ENCODE results near the gene CHD5.

Gene CHD5

DNA sequence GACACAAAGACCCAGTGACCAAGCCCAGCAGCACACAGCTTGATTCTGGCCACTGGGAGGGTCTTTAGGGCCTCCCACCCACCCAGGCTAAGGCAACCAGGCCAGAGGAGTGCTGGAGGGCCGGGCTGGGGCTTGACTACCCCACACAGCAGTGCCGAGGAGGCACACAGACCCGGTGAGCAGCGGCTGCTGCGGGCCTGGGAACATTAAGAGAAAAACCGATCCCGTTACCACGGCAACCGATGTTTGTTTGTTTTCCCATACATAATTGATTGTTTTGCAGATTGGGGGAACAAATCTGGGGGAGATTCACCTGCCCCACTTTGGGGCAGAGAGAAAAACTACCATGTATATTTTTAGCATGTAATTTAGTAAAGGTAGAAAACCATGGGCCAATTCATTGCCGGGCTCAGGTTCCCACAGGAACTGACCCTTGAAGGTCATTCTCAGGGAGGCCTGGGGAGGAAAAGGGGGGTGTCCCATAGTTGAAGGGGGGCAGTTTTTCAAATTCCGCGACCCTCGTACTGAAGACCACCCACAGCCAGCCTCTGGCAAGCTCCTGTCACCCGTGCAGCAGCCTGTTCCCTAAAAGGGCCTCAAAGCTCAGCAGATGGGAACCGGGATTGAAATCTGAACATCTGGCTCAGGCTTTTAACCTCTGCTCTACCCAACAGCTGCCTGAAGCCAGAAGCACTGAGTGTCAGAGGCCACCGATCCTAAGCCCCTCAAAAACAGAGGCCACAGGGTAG is 35.3 kb downstream of the CHD5 start:
- no peak overlapping the region for H3K27ac ChIP-seq (ENCODE audit: insufficient read depth, low read length, poor library complexity, severe bottlenecking)
- peaks cover 3% of the 10 kb centered on the region for H3K4me1 ChIP-seq (ENCODE audit: control insufficient read depth, insufficient read depth, low read length, poor library complexity, severe bottlenecking)
- peaks cover 2% of the 10 kb centered on the region for H3K27me3 ChIP-seq (replicated peaks; ENCODE audit: control insufficient read depth, insufficient read depth, low read length, poor library complexity, severe bottlenecking)
- no peak overlapping the region for H3K4me3 ChIP-seq (ENCODE audit: insufficient read depth, low read depth, low read length, poor library complexity, severe bottlenecking)
- H3K9me3 ChIP-seq (ENCODE audit: control insufficient read depth, low read length), result no peaks in the 10 kb centered on the region
- H3K36me3 ChIP-seq (ENCODE audit: control insufficient read depth, insufficient read depth, low read length), result no peaks in the 10 kb centered on the region
- DNase-seq, result no peak

DNA sequence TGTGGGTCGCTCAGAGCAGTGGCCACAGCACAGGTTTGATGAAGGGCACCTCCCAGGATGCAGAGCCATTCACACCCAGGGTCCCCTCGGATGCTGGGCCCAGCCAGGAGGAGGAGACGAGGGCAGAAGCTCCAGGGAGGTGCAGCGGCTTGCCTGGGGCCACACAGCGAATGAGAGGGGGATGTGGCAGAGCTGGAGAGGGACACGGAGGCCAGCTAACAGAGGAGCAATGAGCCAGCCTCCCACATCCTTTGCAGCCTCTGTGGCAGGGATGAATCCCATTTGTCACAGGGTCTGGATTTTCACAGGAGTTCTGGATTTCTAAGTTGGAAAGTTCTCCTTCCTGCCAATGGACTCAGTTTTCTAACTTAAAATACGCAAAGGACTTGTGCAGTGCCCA is 35.9 kb downstream of the CHD5 start:
- H3K9me3 ChIP-seq (ENCODE audit: control insufficient read depth, low read length), result no peaks in the 10 kb centered on the region
- H3K4me3 ChIP-seq (ENCODE audit: insufficient read depth, low read depth, low read length, poor library complexity, severe bottlenecking), result no peak overlapping the region
- no peak for DNase-seq
- H3K36me3 ChIP-seq (ENCODE audit: control insufficient read depth, insufficient read depth, low read length), result no peaks in the 10 kb centered on the region
- H3K4me1 ChIP-seq (ENCODE audit: control insufficient read depth, insufficient read depth, low read length, poor library complexity, severe bottlenecking), result peaks cover 3% of the 10 kb centered on the region
- peaks cover 2% of the 10 kb centered on the region for H3K27me3 ChIP-seq (replicated peaks; ENCODE audit: control insufficient read depth, insufficient read depth, low read length, poor library complexity, severe bottlenecking)
- H3K27ac ChIP-seq (ENCODE audit: insufficient read depth, low read length, poor library complexity, severe bottlenecking), result no peak overlapping the region

DNA sequence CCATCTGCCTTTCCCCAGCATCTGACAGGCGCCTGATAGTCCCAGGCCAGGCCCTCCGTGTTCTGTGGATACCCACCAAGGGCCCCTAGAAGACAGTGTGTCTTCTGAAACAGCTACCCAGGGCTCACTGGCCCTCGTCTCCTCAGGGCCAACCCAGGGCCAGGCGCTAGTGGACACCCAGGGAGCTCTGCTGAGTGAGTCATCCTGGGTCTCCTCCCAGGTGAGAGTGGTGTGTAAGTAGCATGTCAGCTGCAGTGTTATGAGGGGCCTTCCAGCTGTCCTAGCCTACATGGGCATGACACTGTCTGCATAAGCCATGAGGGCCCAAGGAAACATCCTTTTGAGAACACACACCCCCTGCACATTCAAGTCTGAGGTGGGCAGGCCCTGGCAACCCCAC is 36.7 kb downstream of the CHD5 start:
- Histone ChIP-seq H3K4me1 (ENCODE audit: control insufficient read depth, insufficient read depth, low read length, poor library complexity, severe bottlenecking) (no peaks in the 10 kb centered on the region), H3K27ac (ENCODE audit: insufficient read depth, low read length, poor library complexity, severe bottlenecking) (no peak overlapping the region), H3K27me3 (replicated peaks; ENCODE audit: control insufficient read depth, insufficient read depth, low read length, poor library complexity, severe bottlenecking) (peaks cover 2% of the 10 kb centered on the region), H3K4me3 (ENCODE audit: insufficient read depth, low read depth, low read length, poor library complexity, severe bottlenecking) (no peak overlapping the region), H3K36me3 (ENCODE audit: control insufficient read depth, insufficient read depth, low read length) (no peaks in the 10 kb centered on the region), H3K9me3 (ENCODE audit: control insufficient read depth, low read length) (no peaks in the 10 kb centered on the region)
- no peak for DNase-seq

DNA sequence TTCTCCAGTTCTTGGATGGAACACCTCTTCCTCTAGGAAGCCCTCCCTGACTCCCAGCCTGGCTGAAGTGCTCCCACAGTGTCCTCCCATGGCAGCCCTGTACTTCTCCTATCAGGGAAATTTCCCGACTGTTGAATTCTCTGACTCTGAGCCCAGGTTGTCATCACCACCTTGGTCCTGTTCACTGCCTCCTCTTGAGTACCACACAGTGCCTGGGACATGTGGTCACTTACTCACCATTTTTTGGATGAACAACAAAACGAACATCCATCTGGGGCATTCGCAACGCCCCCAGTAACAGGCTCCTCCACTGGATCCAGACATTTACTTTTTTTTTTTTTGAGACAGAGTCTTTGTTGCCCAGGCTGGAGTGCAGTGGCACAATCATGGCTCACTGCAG is 37.4 kb downstream of the CHD5 start:
- H3K27ac ChIP-seq (ENCODE audit: insufficient read depth, low read length, poor library complexity, severe bottlenecking), result no peak overlapping the region
- no peaks in the 10 kb centered on the region for H3K27me3 ChIP-seq (replicated peaks; ENCODE audit: control insufficient read depth, insufficient read depth, low read length, poor library complexity, severe bottlenecking)
- no peaks in the 10 kb centered on the region for H3K9me3 ChIP-seq (ENCODE audit: control insufficient read depth, low read length)
- no peak overlapping the region for H3K4me3 ChIP-seq (ENCODE audit: insufficient read depth, low read depth, low read length, poor library complexity, severe bottlenecking)
- H3K36me3 ChIP-seq (ENCODE audit: control insufficient read depth, insufficient read depth, low read length), result no peaks in the 10 kb centered on the region
- no peaks in the 10 kb centered on the region for H3K4me1 ChIP-seq (ENCODE audit: control insufficient read depth, insufficient read depth, low read length, poor library complexity, severe bottlenecking)
- DNase-seq, result no peak

- Histone ChIP-seq H3K4me1 (ENCODE audit: control insufficient read depth, insufficient read depth, low read length, poor library complexity, severe bottlenecking) (no peaks in the 10 kb centered on the region), H3K36me3 (ENCODE audit: control insufficient read depth, insufficient read depth, low read length) (no peaks in the 10 kb centered on the region), H3K27ac (ENCODE audit: insufficient read depth, low read length, poor library complexity, severe bottlenecking) (no peak overlapping the region), H3K27me3 (replicated peaks; ENCODE audit: control insufficient read depth, insufficient read depth, low read length, poor library complexity, severe bottlenecking) (no peaks in the 10 kb centered on the region), H3K9me3 (ENCODE audit: control insufficient read depth, low read length) (no peaks in the 10 kb centered on the region), H3K4me3 (ENCODE audit: insufficient read depth, low read depth, low read length, poor library complexity, severe bottlenecking) (no peak overlapping the region)
- no peak for DNase-seq
Observed at GRCh38 chr1:6142036-6142621, 38.0 kb downstream of the CHD5 start.

GRCh38 chr1:6141592-6141991 is 38.5 kb downstream of the CHD5 start:
- no peaks in the 10 kb centered on the region for H3K27me3 ChIP-seq (replicated peaks; ENCODE audit: control insufficient read depth, insufficient read depth, low read length, poor library complexity, severe bottlenecking)
- DNase-seq, result no peak
- H3K27ac ChIP-seq (ENCODE audit: insufficient read depth, low read length, poor library complexity, severe bottlenecking), result no peak overlapping the region
- H3K9me3 ChIP-seq (ENCODE audit: control insufficient read depth, low read length), result no peaks in the 10 kb centered on the region
- no peak overlapping the region for H3K4me3 ChIP-seq (ENCODE audit: insufficient read depth, low read depth, low read length, poor library complexity, severe bottlenecking)
- H3K4me1 ChIP-seq (ENCODE audit: control insufficient read depth, insufficient read depth, low read length, poor library complexity, severe bottlenecking), result no peaks in the 10 kb centered on the region
- H3K36me3 ChIP-seq (ENCODE audit: control insufficient read depth, insufficient read depth, low read length), result no peaks in the 10 kb centered on the region

- H3K9me3 ChIP-seq (ENCODE audit: control insufficient read depth, low read length), result no peaks in the 10 kb centered on the region
- no peaks in the 10 kb centered on the region for H3K4me1 ChIP-seq (ENCODE audit: control insufficient read depth, insufficient read depth, low read length, poor library complexity, severe bottlenecking)
- no peak overlapping the region for H3K4me3 ChIP-seq (ENCODE audit: insufficient read depth, low read depth, low read length, poor library complexity, severe bottlenecking)
- no peaks in the 10 kb centered on the region for H3K27me3 ChIP-seq (replicated peaks; ENCODE audit: control insufficient read depth, insufficient read depth, low read length, poor library complexity, severe bottlenecking)
- H3K27ac ChIP-seq (ENCODE audit: insufficient read depth, low read length, poor library complexity, severe bottlenecking), result no peak overlapping the region
- no peak for DNase-seq
- H3K36me3 ChIP-seq (ENCODE audit: control insufficient read depth, insufficient read depth, low read length), result no peaks in the 10 kb centered on the region
Observed at GRCh38 chr1:6140413-6140812, 39.7 kb downstream of the CHD5 start.

DNA sequence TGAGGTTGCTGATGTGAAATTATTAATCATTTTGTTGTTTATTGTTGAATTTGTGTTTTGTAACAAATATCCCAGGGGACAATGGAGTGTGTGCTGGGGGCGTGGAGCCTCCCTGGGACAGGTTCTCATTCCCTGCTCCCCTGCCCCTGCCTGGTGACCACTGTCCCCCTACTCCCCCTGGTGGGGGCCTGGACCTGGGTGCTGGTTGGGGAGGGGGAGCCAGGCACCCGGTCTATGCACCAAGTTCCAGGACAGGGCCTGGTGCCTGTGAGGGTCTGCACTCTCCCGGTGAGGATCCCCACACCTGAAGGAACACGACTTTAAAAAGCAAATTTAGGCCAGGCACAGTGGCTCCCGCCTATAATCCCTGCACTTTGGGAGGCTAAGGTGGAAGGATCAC is 42.4 kb downstream of the CHD5 start:
- no peak for DNase-seq
- Histone ChIP-seq H3K27ac (ENCODE audit: insufficient read depth, low read length, poor library complexity, severe bottlenecking) (no peak overlapping the region), H3K36me3 (ENCODE audit: control insufficient read depth, insufficient read depth, low read length) (no peaks in the 10 kb centered on the region), H3K4me1 (ENCODE audit: control insufficient read depth, insufficient read depth, low read length, poor library complexity, severe bottlenecking) (no peaks in the 10 kb centered on the region), H3K9me3 (ENCODE audit: control insufficient read depth, low read length) (no peaks in the 10 kb centered on the region), H3K27me3 (replicated peaks; ENCODE audit: control insufficient read depth, insufficient read depth, low read length, poor library complexity, severe bottlenecking) (no peaks in the 10 kb centered on the region), H3K4me3 (ENCODE audit: insufficient read depth, low read depth, low read length, poor library complexity, severe bottlenecking) (no peak overlapping the region)

DNA sequence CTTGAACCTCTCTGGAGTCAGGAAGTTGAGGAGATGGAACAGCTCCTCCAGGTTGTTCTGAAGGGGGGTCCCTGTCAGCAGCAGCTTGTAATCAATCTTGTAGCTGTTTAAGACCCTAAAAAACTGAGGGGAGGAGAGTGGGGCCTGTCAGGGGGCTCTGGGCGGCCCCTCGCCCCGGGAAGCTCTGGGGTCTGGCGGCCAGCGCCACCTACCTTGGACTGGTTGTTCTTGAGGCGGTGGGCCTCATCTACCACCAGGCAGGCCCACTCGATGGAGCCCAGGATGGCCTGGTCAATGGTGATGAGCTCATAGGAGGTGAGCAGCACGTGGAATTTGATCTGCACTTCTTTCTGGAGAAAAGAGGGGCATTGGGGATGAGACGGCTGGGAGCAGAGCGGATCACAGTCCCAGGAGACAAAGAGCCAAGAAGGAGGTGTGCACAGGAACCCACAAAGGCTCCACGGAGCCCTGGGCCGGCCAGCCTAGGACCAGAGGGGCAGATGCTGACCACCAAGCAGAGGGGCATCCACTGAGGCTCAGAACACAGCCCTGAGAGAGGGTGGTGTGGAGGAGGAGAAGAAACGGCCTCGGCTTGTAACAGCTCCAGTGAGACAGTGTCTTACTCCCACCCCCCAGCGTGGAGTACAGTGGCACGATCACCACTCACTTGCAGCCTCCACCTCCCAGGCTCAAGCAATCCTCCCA is 43.5 kb downstream of the CHD5 start:
- Histone ChIP-seq H3K9me3 (ENCODE audit: control insufficient read depth, low read length) (no peaks in the 10 kb centered on the region), H3K36me3 (ENCODE audit: control insufficient read depth, insufficient read depth, low read length) (no peaks in the 10 kb centered on the region), H3K27ac (ENCODE audit: insufficient read depth, low read length, poor library complexity, severe bottlenecking) (no peak overlapping the region), H3K4me3 (ENCODE audit: insufficient read depth, low read depth, low read length, poor library complexity, severe bottlenecking) (no peak overlapping the region), H3K27me3 (replicated peaks; ENCODE audit: control insufficient read depth, insufficient read depth, low read length, poor library complexity, severe bottlenecking) (no peaks in the 10 kb centered on the region), H3K4me1 (ENCODE audit: control insufficient read depth, insufficient read depth, low read length, poor library complexity, severe bottlenecking) (no peaks in the 10 kb centered on the region)
- DNase-seq, result no peak
